GM19452 (cell line): Measurements from ENCODE around the gene TTC12.

Experiments used
- ATAC-seq: cut with Tn5 transposase; IDR thresholded peaks from one replicate; pipeline ENCODE4 v1.9.1; 2021; ENCODE audit not compliant: unreplicated experiment

TTC12 gene

GRCh38 chr11:113400631-113401230 lies 86.3 kb downstream of the TTC12 start:
- no peak for ATAC-seq

- ATAC-seq: no peak
These were observed 87.3 kb downstream of the TTC12 start for GRCh38 chr11:113401718-113402117.

GRCh38 chr11:113404859-113405430 lies 90.6 kb downstream of the TTC12 start:
- ATAC-seq: no peak

- ATAC-seq: no peak
These were observed 91.5 kb downstream of the TTC12 start for GRCh38 chr11:113405724-113406478.

GRCh38 chr11:113407163-113407562 lies 92.8 kb downstream of the TTC12 start:
- no peak for ATAC-seq

- no peak for ATAC-seq
These were observed 93.8 kb downstream of the TTC12 start for GRCh38 chr11:113408206-113408605.

- no peak for ATAC-seq
These were observed 94.5 kb downstream of the TTC12 start for GRCh38 chr11:113408887-113409286.

GRCh38 chr11:113409526-113409925 lies 95.1 kb downstream of the TTC12 start:
- ATAC-seq: no peak

GRCh38 chr11:113410414-113411135 lies 96.2 kb downstream of the TTC12 start:
- ATAC-seq: no peak

GRCh38 chr11:113411536-113411935 lies 97.2 kb downstream of the TTC12 start:
- no peak for ATAC-seq

GRCh38 chr11:113412675-113413074 lies 98.3 kb downstream of the TTC12 start:
- no peak for ATAC-seq

- no peak for ATAC-seq
These were observed 101.0 kb downstream of the TTC12 start for GRCh38 chr11:113415343-113415742.
